Activated CD8-positive, alpha-beta memory T cell treated with anti-CD3 and anti-CD28 coated beads for 36 hours (primary cell): ENCODE results near the gene MAGI2. TPM values are rescaled to one million over a fixed set of nuclear protein-coding genes. Genes with fewer than 3 reads are reported as not detected.
"Not testable (repeated sequence)": the region's sequence is repeated elsewhere in the genome, so short reads cannot be mapped to it uniquely, and the experiment has no call there.

Source experiments
- CTCF ChIA-PET: fragments of 350-600 bp; sonication (Branson Sonifier 250); formaldehyde crosslinking; loops from one replicate; lab custom pipeline; 2021; ENCODE audit warnings: antibody characterized with exemption; lab: Charles Lee
- POLR2A ChIA-PET: fragments of 350-600 bp; sonication (Branson Sonifier 250); formaldehyde crosslinking; loops from one replicate; lab custom pipeline; 2021; ENCODE audit warnings: antibody characterized with exemption; lab: Charles Lee
- total RNA-seq, 2 experiments: library from RNA; stranded (reverse); gene quantifications; one replicate each; pipeline ENCODE4 v1.2.3, GENCODE V29; 2021

Gene MAGI2
- total RNA-seq, 2 experiments from 2014 or later = 0.17 to 0.30 TPM

DNA sequence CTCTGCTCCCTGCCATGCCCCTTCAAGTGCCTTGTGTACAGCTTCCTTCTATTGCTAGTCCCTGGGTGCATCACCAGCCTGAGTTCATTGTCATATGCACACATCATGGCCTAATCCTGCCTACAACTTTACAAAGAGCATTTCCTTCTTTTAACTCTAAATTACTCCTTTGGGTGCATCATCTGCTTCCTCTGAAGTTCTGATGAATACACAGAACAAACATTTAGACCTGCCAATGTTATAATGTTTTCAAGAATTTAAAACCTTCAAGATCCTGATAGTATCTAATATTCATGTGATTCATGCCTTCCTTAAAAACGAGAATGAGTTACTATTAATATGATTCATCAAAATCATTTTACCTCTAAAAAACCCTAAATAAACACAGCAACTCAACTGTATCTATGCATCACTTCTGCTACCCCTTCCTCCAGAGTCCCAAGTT, 357.1 kb downstream of the MAGI2 start:
- ChIA-PET CTCF (no interaction called here), POLR2A (no interaction called here)

DNA sequence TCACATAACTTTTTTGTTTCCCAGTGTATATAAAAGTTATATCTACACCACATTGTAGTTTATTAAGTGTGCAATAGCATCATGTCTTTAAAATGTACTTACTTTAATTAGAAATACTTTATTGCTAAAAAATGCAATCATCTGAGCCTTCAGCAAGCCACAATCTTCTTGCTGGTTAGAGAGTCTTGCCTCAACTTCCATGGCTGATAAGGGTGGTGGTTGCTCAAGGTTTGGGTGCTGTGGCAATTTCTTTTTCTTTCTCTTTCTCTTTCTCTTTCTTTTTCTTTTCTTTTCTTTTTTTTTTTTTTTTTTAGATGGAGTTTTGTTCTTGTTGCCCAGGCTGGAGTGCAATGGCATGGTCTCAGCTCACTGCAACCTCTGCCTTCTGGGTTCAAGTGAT, 360.0 kb downstream of the MAGI2 start:
- POLR2A ChIA-PET = no interaction called here
- CTCF ChIA-PET = no interaction called here

- POLR2A ChIA-PET = no interaction called here
Observed at GRCh38 chr7:79091661-79092060, 361.8 kb downstream of the MAGI2 start.

DNA sequence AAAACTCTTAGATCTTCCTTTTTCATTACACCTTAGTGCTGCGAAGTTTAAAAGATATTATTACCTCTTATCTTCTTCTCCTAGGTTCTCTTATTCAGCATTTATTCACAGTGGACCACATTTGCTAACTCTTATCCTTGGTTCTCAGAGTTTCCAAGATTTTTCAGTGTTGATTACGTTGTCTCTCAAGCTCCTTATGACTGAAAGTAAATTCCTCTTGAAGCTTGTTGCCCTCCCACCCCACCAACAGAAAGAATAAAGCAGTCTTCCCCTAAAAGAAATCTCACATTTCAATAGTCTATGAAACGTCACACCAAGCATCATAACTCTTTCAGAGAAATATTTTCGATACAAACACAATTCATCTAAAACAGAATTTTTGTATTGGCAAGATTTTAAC, 362.5 kb downstream of the MAGI2 start:
- CTCF ChIA-PET = no interaction called here
- POLR2A ChIA-PET = no interaction called here

More at GRCh38 chr7:79091661-79092060, 361.8 kb downstream of the MAGI2 start:
- CTCF ChIA-PET = interaction anchor here (0.5 kb wide), 1 partner anchor 101 kb away, joined by 3 read pairs; no protein-coding TSS in a partner anchor

DNA sequence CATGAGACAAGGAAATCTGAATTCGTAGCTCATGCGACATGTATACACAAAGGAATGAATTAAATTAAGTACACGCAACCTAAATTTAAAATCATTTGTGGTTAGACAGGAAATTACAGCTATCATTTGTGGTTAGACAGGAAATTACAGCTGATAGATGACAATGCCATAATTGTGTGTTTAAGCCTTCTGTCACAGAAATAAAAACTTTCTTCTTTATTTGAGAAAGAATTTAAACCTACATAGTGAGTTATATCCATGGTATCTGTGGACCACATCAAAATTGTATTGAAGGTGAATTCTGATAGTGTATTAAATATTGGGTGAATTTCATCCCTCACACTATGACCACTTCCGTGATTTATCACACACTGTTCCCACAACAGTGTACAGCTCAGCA, 362.9 kb downstream of the MAGI2 start:
- ChIA-PET CTCF (no interaction called here), POLR2A (no interaction called here)

DNA sequence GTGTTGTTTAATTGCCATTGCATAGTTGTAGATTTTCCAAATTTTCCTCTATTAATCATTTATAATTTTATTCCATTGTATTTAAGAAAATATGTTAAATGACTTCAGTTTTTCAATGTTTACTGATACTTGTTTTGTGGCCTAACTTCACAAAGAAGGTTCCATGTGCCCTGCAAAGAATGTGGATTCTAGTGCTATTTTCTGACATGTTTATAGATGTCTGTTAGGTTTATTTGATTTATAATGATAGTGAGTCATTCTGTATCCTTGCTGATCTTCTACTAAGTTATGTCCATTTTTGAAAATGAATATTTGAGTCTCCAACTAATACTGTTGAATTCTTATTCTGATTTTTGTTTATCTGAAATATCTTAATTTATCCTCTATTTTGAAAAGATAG, 369.0 kb downstream of the MAGI2 start:
- ChIA-PET POLR2A (no interaction called here), CTCF (no interaction called here)

GRCh38 chr7:79079919-79080554, 373.4 kb downstream of the MAGI2 start:
- POLR2A ChIA-PET = no interaction called here

DNA sequence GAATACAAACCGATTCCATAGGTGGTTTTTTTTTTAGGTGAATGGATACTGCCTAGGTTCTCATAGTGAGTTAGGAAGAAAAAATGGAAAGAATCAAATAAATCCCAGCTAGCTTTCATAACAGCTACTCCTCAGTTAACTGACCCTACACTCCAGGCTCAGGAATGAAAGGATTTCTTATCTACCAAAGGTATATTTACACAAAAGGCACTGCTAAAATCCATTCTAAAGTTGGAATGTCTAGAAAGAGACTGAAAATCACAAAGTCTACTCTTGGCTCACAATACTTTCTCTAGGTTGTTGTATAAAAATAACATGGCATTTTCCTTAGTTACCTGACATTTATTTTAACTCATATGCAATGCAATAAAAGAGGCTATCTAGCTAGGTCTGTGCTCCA, 375.2 kb downstream of the MAGI2 start:
- ChIA-PET CTCF (no interaction called here), POLR2A (no interaction called here)

More at GRCh38 chr7:79079919-79080554, 373.4 kb downstream of the MAGI2 start:
- CTCF ChIA-PET = no interaction called here

DNA sequence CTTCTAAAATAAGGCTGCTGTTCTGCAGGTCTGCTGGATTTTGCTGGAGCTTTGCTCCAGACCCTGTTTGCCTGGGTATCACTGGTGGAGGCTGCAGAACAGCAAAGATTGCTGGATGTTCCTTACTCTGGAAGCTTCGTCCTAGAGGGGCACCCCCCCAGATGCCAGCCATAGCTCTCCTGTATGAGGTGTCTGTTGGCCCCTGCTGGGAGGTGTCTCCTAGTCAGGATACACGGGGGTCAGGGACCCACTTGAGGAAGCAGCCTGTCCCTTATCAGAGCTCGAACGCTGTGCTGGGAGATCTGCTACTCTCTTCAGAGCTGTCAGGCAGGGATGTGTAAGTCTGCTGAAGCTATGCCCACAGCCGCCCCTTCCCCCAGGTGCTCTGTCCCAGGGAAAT, 382.3 kb downstream of the MAGI2 start:
- CTCF ChIA-PET = interaction anchor here (0.7 kb wide), 1 partner anchor 371 kb away, joined by 3 read pairs; no protein-coding TSS in a partner anchor
- POLR2A ChIA-PET = not testable (repeated sequence)

- POLR2A ChIA-PET = no interaction called here
- CTCF ChIA-PET = no interaction called here
Observed at GRCh38 chr7:79064187-79064823, 389.2 kb downstream of the MAGI2 start.

DNA sequence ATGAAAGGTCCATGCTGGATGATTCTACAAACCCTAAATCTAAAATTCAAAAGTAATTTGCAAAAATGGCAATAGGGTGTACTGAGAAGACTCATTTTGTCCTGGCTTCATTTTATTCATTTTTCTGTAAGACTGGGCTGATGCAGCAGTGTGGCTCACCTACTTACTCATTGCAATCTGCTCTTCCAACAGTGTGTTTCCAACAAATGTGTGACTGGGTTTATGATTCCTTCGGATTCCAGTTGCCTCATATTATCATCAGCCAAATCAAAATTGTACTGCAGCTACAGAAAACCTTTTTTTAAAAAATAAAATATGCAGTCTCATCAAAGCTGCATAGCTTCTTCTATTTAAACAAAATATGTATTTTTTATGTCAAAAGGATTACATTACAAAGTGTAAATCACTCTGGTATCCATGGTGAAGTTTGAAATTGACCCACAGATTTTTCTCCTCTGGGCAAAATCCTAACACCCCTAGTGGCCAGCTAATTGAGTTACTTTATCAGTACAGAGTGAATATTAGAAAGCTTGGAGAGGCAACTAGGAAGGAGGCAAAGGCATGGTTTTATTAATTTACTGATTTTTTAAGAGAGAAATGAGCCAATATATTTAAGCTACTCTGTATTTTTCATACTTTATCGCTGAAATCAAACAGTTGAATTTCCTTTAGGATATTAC, 390.3 kb downstream of the MAGI2 start:
- POLR2A ChIA-PET = no interaction called here
- CTCF ChIA-PET = no interaction called here

DNA sequence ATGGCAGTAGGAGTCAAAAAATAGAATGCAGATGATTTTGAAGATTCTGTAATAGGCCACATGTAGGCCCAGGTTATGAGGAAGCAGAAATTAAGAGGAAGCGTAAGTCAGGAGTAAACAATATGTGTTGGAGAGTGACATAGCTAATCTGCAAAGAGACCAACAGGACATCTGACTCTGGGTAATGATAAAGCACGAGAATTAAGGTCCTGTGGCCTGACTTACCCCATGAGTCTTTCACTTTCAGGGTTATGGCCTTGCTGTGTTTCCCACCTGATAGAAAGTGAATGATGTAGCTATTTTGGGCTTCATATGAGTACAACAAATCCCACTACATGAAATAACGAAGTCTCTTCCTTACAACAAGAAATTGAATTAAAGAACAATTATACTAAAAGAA, 393.0 kb downstream of the MAGI2 start:
- ChIA-PET CTCF (no interaction called here), POLR2A (no interaction called here)

- ChIA-PET POLR2A (no interaction called here), CTCF (no interaction called here)
Observed at GRCh38 chr7:79055722-79056415, 397.6 kb downstream of the MAGI2 start.

DNA sequence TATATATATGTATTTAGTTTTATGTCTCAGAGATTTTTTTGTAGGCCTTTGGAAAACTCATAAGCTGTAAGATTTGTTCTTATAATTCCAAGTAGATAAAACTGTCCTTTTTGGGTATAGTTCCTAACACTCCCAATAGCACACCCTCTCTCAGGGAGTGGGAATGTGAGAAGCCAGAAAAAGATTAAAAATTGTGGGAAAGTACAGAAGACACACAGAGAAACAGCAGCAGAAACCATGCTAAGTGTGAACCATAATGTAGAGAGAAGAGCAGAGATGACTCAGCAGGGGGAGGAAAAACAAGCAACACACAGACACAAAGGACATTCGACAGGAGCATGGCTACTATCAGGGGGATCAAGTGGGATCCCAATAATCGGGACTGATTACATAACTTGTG, 401.6 kb downstream of the MAGI2 start:
- POLR2A ChIA-PET = no interaction called here
- CTCF ChIA-PET = no interaction called here

GRCh38 chr7:79050603-79051002, 402.9 kb downstream of the MAGI2 start:
- POLR2A ChIA-PET = no interaction called here
- CTCF ChIA-PET = no interaction called here

GRCh38 chr7:79046061-79046460, 407.4 kb downstream of the MAGI2 start:
- CTCF ChIA-PET = no interaction called here
- POLR2A ChIA-PET = no interaction called here

GRCh38 chr7:79037001-79037400, 416.5 kb downstream of the MAGI2 start:
- CTCF ChIA-PET = no interaction called here

DNA sequence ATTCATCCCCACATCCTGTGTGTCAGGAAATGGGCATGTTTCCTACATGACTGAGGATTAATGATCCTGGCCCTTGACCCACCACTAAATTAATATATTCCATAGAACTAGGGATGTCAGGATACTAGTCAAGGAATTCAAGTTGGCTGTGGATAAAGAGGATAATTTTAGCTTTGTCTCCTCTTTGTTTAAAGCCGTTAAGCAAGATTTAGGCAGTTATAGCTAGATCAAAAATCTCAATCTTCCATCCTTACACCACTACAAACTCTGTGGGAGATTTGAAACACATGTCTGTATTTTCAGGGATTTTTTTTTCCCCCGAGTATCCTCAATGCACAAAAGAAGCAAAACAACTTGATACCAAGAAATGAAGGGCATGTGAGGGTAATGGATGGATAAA, 417.1 kb downstream of the MAGI2 start:
- POLR2A ChIA-PET = no interaction called here
- CTCF ChIA-PET = no interaction called here

More at GRCh38 chr7:79037001-79037400, 416.5 kb downstream of the MAGI2 start:
- POLR2A ChIA-PET = no interaction called here

- ChIA-PET POLR2A (no interaction called here), CTCF (no interaction called here)
Observed at GRCh38 chr7:79035858-79036257, 417.6 kb downstream of the MAGI2 start.

DNA sequence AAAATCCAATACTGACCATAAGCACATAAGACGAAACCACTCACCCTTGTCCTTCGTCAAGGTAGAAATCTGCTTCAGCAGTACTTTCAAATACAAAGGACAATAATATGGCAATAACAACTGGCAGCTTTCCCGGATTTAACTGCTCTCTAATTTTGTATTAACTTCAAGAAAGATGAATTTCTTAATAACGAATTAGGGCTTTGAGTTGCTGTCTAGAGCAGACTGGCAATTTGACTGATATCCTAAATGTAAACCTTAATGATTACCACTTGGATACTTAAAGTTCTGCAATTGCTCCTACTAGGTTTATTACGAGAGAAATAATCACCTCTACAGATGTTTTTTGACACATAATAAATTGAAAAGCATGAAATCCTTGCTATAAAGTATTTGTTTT, 418.7 kb downstream of the MAGI2 start:
- POLR2A ChIA-PET = no interaction called here

More for the DNA sequence above, 418.7 kb downstream of the MAGI2 start:
- CTCF ChIA-PET = no interaction called here
